Activated CD8-positive, alpha-beta memory T cell treated with anti-CD3 and anti-CD28 coated beads, Interleukin-2, amount 50 U/mL, for 24 hours (primary cell): ENCODE data around the gene MMEL1.
"Not testable (repeated sequence)": the region's sequence is repeated elsewhere in the genome, so short reads cannot be mapped to it uniquely, and the experiment has no call there.

Experiments used
- DNase-seq: peaks from one replicate; pipeline ENCODE4 v3.0.0-alpha.2; 2020; ENCODE audit errors: extremely low read depth

Gene MMEL1

GRCh38 chr1:2632561-2633361 lies at the start of gene MMEL1:
TSS of gene MMEL1 (minus strand) at chr1:2633016. CDS start at chr1:2629484, 3,532 bp downstream.
- no peak for DNase-seq

- DNase-seq = not testable (repeated sequence)
These were observed 43.9 kb upstream of the MMEL1 start for GRCh38 chr1:2676726-2677125.

DNA sequence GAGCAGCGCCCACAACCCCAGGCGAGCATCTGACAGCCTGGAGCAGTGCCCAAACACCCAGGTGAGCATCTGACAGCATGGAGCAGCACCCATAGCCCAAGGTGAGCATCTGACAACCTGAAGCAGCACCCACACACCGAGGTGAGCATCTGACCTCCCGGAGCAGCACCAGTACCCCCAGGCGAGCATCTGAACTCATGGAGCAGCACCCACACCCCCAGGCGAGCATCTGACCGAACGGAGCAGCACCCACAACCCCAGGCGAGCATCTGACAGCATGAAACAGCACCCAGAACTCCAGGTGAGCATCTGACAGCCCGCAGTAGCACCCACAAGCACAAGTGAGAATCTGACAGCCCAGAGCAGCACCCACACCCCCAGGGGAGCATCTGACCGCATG lies 38.8 kb upstream of the MMEL1 start:
- DNase-seq = not testable (repeated sequence)

DNA sequence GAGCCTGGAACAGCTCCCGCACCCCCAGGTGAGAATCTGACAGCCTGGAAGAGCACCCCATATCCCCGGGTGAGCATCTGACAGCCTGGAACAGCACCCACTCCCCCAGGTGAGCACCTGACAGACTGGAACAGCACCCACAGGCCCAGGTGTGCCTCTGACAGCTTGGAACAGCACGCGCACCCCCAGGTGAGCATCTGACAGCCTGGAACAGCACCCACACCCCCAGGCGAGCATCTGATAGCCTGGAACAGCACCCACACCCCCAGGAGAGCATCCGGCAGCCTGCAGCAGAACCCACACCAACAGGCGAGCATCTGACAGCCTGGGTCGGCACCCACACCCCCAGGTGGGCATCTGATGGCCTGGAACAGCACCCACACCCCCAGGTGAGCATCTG lies 27.0 kb upstream of the MMEL1 start:
- not testable (repeated sequence) for DNase-seq

GRCh38 chr1:2657909-2658308 lies 25.1 kb upstream of the MMEL1 start:
- DNase-seq = not testable (repeated sequence)

DNA sequence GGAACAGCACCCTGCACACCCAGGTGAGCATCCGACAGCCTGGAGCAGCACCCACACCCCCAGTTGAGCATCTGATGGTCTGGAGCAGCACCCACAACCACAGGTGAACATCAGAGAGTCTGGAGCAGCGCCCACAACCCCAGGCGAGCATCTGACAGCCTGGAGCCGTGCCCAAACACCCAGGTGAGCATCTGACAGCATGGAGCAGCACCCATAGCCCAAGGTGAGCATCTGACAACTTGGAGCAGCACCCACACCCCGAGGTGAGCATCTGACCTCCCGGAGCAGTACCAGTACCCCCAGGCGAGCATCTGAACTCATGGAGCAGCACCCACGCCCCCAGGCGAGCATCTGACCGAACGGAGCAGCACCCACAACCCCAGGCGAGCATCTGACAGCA lies 24.3 kb upstream of the MMEL1 start:
- not testable (repeated sequence) for DNase-seq

DNA sequence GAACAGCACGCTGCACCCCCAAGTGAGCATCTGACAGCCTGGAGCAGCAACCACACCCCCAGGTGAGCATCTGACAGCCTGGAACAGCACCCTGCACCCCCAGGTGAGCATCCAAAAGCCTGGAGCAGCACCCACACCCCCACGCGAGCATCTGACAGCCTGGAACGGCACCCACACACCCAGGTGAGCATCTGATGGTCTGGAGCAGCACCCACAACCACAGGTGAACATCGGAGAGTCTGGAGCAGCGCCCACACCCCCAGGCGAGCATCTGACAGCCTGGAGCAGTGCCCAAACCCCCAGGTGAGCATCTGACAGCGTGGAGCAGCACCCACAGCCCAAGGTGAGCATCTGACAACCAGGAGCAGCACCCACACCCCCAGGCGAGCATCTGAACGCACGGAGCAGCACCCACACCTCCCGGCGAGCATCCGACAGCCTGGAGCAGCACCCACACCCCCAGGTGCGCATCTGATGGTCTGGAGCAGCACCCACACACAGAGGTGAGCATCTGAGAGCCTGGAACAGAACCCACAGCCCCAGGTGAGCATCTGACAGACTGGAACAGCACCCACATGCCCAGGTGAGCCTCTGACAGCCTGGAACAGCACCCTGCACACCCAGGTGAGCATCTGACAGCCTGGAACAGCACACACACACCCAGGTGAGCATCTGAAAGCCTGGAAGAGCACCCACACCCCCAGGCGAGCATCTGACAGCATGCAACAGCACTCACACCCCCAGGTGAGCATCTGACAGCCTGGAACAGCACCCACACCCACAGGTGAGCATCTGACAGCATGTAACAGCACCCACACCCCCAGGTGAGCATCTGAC lies 23.0 kb upstream of the MMEL1 start:
- DNase-seq = not testable (repeated sequence)

DNA sequence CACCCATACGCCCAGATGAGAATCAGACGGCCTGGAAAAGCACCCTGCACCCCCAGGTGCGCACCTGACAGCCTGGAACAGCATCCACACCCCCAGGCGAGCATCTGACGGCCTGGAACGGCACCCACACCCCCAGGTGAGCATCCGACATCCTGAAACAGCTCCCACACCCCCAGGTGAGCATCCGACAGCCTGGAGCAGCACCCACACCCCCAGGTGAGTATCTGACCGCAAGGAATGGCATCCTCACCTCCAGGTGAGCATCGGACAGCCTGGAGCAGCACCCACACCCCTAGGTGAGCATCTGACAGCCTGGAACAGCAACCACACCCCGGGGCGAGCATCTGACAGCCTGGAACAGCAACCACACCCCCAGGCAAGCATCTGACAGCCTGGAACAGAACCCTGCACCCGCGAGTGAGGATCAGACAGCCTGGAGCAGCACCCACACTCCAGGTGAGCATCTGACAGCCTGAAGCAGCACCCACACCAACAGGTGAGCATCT lies 21.7 kb upstream of the MMEL1 start:
- DNase-seq = not testable (repeated sequence)

GRCh38 chr1:2653741-2654442 lies 21.1 kb upstream of the MMEL1 start:
- not testable (repeated sequence) for DNase-seq

GRCh38 chr1:2652926-2653571 lies 20.2 kb upstream of the MMEL1 start:
- not testable (repeated sequence) for DNase-seq

DNA sequence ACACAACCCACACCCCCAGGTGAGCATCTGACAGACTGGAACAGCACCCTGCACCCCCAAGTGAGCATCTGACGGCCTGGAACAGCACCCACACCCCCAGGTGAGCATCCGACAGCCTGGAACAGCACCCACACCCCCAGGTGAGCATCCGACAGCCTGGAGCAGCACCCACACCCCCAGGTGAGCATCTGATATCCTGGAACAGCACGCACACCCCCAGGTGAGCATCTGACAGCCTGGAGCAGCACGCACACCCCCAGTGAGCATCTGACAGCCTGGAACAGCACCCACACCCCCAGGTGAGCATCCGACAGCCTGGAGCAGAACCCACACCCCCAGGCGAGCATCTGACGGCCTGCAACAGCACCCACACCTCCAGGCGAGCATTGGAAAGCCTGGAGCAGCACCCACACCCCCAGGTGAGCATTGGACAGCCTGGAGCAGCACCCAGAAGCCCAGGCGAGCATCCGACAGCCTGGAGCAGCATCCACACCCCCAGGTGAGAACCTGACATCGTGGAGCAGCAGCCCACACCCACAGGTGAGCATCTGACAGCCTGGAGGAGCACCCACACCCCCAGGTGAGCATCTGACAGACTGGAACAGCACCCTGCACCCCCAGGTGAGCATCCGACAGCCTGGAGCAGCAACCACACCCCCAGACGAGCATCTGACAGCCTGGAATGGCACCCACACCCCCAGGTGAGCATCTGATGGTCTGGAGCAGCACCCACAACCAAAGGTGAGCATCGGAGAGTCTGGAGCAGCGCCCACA lies 19.5 kb upstream of the MMEL1 start:
- not testable (repeated sequence) for DNase-seq

- no peak for DNase-seq
These were observed 18.3 kb upstream of the MMEL1 start for GRCh38 chr1:2650967-2651645.

- DNase-seq = no peak
These were observed 14.0 kb upstream of the MMEL1 start for GRCh38 chr1:2646837-2647236.

DNA sequence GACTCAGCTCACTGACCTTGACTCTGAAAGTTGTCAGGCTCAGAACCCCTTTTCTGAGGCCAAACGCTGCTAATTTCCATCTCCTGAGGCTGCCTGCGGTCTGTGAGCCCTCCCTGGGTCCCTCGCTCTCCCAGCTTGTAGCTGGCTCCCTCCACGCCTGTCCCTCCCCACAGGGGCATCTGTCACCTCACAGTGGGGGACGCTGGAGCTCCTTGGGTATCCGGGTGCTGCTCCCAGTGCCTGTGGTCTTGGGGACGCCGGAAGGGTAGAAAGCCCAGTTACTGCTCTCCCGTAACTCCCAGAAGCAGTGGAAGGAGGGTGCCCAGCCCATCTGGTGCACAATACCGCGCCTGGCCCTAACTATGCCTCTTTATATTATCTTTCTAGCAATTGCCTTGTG lies 13.0 kb upstream of the MMEL1 start:
- DNase-seq = no peak

GRCh38 chr1:2645143-2645542 lies 12.3 kb upstream of the MMEL1 start:
- no peak for DNase-seq

- DNase-seq = no peak
These were observed 11.8 kb upstream of the MMEL1 start for GRCh38 chr1:2644591-2645101.

DNA sequence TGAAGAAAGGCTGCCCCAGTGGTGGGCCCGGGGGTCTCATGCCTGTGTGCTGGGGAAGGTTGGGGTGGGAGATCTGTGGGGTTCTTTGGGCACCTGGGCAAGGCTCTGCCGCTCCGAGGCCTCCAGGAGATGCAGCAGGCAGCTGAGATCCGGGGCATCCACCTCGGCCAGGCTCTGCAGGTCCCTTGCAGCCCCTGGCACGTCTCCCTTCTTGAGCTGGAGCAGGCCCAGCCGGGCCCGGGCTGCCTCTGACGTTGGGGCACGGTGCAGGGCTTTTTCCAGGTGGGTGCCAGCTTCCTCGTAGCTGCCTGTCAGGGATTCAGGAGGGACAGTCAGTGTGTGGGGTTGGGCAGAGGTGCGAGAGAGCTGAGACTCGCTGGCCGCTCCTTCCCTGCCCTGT lies 11.4 kb upstream of the MMEL1 start:
- DNase-seq = no peak

- DNase-seq = no peak
These were observed 10.7 kb upstream of the MMEL1 start for GRCh38 chr1:2643414-2644077.
